ENCODE data around the gene PANK2.
"Not testable (repeated sequence)": the region's sequence is repeated elsewhere in the genome, so short reads cannot be mapped to it uniquely, and the experiment has no call there.

The PANK2 gene

DNA sequence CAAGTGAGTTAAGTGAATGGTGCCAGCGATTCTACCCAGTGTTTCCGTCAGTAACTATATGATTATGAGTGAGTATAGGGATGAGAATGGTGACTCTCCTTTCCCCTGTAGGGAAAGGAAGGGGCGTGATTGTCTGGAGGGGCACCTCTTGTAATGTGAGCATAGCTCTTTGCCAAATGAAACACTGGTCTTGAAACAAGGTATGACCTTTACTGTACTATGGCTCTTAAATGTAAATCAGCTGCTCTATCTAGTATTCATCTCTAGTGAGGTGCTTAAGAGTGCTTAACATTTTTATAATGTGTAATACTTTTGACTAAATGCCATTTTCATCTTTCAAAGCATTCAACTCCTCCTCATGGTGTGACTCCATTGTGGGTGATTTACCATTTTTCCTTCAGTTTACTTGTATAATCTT is 11.0 kb downstream of the PANK2 start:
- in situ Hi-C loops (cut with HindIII; ENCODE audit: low sequenced_read_pairs) = loop anchor here (5.0 kb wide), 1 partner anchor 57 kb away; no protein-coding TSS in a partner anchor

DNA sequence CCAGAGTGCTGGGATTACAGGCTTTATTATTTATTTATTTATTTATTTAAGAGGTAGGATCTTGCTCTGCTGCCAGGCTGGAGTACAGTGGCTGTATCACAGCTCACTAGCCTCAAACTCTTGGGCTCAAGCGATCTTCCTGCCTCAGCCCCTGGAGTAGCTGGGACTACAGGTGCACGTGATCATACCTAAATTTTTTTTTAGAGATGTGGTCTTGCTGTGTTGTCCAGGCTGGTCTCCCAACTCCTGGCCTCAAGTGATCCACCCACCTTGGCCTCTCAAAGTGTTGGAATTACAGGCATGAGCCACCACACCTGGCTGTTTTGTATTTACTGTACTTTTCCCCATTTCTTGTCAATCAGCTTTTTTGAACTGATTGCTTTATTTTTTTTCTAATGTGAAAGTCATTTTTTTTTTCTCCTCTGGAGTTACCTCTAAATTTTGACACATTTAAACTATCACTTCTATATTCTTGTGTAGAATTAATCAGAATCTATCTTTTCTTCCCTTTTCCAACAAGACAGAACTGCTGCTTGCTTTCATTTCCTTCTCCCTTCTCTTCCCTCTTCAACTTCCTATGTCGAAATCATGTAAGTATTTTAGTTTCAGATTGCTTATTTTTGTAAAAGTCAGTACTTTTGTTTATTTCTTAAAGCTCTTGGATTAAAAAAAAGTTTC is 12.0 kb downstream of the PANK2 start:
- in situ Hi-C loops (cut with HindIII; ENCODE audit: low sequenced_read_pairs) = loop anchor here (5.0 kb wide), 1 partner anchor 56 kb away; no protein-coding TSS in a partner anchor

DNA sequence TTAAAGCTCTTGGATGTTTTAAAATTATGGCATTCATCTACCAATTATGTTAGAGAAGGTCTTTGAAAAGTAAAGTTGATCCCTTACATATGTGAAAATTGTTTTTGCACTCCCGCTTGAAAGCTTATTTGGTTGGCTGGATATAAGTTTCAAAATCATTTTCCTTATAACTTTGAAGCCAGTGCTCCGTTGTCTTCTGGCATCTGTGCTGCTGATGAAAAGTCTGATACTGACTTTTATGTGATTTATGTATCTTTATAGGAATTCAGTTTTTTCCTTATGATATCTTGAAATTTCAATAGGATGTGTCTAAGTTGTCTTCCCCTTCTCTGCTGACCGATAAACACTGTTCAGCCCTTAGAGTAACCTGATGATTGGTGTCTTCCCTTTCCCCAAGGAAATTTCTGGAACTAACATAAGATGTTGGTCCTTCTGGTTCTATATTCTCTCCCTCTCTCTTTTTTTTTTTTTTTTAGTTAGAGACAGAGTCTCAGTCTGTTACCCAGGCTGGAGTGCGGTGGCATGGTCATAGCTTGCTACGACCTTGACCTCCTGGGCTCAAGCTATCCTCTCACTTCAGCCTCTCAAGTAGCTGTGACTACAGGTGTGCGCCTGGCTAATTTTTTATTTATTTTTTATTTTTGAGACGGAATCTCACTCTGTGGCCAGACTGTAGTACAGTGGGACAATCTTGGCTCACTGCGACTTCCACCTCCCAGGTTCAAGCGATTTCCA is 12.7 kb downstream of the PANK2 start:
- in situ Hi-C loops (cut with HindIII; ENCODE audit: low sequenced_read_pairs) = loop anchor here (5.0 kb wide), 1 partner anchor 55 kb away; no protein-coding TSS in a partner anchor

DNA sequence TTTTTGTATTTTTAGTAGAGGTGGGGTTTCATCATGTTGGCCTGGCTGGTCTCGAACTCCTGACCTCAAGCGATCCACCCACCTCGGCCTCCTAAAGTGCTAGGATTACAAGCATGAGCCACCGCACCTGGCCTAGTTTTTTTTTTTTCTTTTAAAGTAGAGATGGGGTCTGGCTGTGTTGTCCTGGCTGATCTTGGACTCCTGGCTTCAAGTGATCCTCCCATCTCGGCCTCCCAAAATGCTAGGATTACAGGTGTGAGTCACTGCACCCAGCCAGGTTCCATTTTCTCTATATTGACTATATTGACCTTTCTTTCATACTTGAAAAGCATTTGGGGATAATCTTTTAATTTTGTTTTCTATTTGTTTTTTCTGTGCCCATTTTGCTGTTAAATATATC is 13.3 kb downstream of the PANK2 start:
- in situ Hi-C loops (cut with HindIII; ENCODE audit: low sequenced_read_pairs) = loop anchor here (5.0 kb wide), 1 partner anchor 55 kb away; no protein-coding TSS in a partner anchor

DNA sequence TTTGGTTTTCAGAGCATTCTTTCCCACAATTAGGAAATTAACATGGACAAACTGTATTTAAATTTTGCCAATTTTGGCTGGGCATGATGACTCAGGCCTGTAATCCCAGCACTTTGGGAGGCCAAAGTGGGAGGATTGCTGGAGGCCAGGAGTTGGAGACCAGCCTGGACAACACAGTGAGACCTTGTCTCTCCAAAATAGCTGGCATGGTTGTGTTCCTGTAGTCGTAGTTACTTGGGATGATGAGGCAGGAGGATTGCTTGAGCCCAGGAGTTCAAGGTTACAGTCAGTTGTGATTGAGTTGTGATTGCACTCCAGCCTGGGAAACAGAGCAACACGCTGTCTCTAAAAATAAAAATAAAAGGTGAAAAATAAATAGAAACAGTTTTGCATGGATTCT is 15.0 kb downstream of the PANK2 start:
- in situ Hi-C loops (cut with HindIII; ENCODE audit: low sequenced_read_pairs) = loop anchor here (5.0 kb wide), 1 partner anchor 53 kb away; no protein-coding TSS in a partner anchor

DNA sequence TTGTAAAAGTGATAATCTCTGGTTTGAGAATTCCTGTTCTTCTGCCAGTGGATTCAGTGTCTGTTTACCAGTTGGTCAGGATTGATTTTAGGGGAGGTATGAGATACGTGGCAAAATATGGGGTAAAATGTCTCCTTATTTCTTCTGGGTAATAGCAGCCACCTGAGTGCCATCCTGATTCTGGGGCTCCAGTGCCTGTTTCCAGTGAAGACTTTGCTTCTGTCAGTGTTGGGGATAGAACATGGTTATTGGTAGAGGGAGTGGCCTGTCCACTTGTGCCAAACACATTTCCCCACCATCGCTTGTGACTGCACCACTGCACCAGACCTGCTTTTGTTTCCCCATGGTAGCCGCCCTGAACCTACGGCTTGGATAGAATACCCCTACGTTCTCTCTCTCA is 15.7 kb downstream of the PANK2 start:
- in situ Hi-C loops (cut with HindIII; ENCODE audit: low sequenced_read_pairs) = loop anchor here (5.0 kb wide), 1 partner anchor 52 kb away; no protein-coding TSS in a partner anchor

DNA sequence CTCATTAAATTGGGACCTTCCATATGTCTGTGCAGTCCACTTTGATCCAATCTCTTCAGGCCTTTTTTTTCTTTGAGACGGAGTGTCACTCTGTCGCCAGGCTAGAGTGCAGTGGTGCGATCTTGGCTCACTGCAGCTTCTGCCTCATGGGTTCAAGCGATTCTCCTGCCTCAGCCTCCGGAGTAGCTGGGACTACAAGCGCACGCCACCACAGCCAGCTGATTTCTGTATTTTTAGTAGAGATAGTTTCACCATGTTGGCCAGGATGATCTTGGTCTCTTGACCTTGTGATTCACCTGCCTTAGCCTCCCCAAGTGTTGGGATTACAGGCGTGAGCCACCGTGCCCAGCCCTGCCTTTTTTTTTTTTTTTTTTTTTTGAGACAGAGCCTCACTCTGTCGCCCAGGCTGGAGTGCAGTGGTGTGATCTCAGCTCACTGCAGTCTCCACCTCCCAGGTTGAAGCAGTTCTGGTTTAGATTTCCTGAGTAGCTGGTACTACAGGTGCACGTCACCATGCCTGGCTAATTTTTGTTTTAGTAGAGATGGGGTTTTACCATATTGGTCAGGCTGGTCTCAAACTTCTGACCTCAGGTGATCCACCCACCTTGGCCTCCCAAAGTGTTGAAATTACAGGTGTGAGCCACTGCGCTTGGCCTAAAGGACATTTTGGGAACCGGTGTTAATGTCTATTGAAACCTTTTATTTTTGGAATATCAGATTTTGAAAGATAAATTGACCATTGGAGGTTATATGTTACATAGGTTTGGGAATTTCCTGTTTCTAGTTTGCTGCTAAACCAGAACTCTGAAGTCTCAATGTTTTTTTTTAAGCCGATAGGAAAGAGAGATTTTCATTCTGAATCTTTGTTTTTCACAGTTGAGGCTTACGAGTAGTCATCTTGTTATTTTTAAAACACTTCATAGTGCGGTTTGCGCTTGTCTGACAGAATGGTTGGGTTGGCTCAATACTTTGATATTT is 17.8 kb downstream of the PANK2 start:
- in situ Hi-C loops (cut with HindIII; ENCODE audit: low sequenced_read_pairs) = not testable (repeated sequence)

DNA sequence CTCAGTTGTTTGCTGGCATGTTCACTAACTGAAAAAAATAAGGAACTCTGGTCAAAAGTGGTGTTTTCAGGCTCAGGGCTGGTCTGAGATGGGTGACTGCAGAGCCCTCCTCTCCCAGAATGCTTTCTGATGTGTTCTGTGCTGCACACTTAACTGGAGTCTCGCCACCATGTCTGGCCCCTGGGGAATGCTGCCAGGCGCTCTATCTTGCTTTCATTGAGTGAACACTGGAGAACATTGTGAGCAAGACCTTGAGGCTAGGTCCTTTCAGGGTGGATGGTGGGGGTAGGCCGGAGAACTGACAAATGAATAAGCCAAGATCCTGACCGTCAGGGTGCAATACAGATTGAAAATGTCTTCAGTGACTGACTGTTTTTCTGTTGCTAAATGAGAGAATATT is 19.5 kb downstream of the PANK2 start:
- in situ Hi-C loops (cut with HindIII; ENCODE audit: low sequenced_read_pairs) = no loop called here

DNA sequence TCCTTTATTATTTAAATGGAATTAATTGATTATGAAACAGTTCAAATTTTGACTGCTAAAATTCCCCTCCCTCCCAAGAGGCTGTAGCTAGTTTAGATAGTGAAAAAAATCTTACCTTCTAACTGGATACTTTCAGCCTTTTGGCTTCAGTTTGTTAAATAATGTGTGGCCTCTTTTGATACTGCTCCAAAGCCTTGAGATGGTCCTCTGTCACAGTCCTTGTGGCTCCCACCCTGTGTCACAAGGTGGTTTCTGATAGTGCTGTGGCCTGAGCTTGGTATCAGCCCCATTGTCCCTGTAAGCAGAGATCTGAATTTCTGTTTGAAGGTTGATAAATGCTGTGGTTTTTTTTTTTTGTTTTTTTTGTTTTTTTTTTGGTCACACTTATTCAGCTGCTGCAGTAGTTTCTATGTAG is 20.8 kb downstream of the PANK2 start:
- in situ Hi-C loops (cut with HindIII; ENCODE audit: low sequenced_read_pairs) = no loop called here

DNA sequence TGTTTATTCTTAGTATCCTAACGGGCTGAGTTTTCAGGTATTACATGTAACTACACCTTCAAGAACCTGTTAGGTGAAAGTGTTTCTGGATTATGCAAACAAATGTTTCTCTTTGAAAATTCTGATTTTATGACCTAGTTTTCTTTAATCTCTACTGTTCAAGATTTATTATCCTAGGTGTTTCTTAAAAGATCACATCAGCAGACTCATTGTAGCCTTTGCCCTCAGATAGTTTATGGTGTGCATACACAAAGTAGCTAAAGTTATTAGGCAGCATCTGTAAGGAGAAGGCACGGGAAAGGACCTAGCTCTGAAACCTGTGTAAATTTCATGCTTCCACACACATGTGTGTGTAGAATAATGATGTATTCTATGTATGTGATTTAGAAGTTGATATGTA is 21.7 kb downstream of the PANK2 start:
- in situ Hi-C loops (cut with HindIII; ENCODE audit: low sequenced_read_pairs) = no loop called here

DNA sequence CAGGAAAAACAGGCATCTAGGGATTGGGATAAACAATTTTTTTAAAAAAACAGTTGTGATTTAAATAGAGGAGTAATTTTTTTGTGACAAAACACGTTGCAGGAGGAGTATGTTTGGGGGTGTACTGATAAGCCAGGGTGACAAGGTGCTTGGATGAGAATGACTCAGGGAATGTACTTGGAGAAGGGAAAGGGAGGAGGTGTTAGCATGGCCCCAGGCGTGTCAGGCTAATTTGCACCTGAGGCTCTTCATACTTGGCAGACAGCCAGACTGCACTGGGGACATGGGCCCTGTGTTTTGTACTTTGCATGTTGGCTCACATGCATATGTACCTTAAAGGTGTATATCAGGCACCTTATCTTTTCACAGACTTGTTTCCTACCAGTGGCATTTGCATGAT is 22.8 kb downstream of the PANK2 start:
- in situ Hi-C loops (cut with HindIII; ENCODE audit: low sequenced_read_pairs) = no loop called here

DNA sequence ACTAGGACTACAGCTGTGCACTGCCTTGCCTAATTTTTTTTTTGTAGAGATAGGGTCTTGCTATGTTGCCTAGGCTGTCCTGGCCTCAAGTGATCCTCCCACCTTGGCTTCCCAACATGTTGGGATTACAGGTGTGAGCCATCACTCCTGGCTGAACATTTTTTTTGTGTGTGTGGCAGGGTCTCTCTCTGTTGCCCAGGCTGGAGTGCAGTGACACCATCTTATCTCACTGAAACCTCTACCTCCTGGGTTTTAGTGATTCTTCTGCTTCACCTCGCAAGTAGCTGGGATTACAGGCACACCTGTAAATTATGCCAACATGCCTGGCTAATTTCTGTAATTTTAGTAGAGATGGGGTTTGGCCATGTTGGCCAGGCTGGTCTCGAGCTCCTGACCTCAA is 25.3 kb downstream of the PANK2 start:
- in situ Hi-C loops (cut with HindIII; ENCODE audit: low sequenced_read_pairs) = no loop called here

DNA sequence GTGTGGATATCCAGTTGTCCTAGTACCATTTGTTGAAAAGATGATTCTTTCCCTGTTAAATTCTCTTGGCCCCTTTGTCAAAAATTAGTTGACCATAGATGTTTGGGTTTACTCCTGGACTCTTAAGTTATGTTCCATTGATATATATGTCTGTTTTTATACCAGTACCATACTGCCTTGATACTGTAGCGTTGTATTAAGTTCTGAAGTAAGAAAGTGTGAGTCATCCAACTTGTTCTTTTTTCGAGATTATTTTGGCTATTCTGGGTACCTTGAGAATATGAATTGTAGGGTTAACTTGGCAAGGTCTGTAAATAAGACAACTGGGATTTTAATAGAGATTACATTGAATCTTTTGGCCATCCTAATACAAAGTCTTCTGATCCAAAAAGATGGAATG is 26.5 kb downstream of the PANK2 start:
- in situ Hi-C loops (cut with HindIII; ENCODE audit: low sequenced_read_pairs) = no loop called here

DNA sequence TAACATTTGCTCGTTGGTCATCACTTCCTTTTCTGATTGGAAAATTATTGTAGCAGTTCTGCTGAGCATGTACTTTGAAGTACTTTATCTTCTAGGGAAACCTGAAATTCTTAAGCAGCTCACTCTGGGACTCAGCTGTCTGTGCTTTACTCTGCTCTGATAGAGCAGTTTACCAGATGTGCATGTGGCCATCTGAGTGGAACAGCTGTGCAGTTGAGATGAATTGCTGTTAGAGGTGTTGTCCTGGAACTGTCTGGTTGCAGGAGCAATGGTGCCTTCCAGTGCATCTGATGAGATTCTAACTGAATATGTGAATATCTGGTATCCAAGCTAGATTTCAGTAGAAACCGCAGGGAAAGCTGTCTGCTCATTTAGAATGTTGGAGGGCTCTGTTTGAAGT is 27.2 kb downstream of the PANK2 start:
- in situ Hi-C loops (cut with HindIII; ENCODE audit: low sequenced_read_pairs) = no loop called here

DNA sequence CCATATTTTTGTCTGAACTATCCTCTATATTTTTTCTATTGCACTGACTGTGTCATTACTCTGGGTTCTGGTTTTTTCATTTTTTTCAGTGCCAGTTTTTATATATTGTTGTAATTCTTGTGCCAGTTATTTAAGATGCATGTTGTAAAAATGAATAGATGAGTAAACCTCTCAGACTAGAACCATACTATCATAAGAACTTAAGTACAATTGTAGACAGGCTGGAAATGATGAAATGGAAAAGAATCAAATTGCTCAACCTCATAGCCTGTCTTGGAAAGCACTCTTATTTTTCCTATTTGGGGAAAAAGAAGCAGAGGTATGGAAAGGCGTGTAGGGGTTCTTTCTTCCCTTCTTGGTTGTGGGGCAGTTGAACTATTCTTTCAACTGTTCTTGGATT is 30.2 kb downstream of the PANK2 start:
- in situ Hi-C loops (cut with HindIII; ENCODE audit: low sequenced_read_pairs) = no loop called here

DNA sequence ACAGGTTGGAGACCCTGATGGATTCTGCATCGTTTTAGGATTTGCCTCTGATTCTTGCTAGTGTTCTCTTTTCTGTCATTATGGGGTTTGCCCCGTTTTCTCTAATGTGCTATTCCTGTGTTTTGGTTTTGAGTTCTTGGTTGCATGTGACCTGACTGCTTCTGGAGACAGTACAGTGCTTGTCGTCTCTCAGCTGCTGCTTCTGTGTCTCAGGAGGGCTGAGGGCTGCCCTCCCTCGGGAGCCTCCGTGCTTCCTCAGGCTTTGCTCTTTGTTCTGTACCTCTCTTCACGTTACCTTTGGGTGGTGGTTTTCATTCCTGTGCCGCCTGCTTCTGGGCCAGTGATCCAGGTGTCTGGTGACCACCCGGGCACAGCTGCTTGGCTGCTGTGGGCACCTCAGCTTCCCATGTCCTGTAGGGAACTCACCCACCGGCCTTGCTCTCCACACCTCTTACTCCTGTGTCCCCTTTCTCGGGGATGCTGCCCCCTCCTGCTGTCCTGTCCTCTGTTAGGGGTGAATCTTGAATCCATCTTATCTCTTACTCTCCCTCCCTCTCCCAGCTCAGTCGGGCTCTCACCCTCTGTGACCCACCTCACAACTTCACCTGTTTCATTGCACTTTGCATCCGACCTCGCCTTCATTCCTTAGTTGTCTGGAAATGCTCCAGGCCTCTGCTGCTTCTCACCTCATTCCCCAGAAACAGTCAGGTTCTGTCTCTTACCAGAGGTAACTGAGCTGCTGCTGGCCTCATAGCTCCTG is 33.2 kb downstream of the PANK2 start:
- in situ Hi-C loops (cut with HindIII; ENCODE audit: low sequenced_read_pairs) = no loop called here

DNA sequence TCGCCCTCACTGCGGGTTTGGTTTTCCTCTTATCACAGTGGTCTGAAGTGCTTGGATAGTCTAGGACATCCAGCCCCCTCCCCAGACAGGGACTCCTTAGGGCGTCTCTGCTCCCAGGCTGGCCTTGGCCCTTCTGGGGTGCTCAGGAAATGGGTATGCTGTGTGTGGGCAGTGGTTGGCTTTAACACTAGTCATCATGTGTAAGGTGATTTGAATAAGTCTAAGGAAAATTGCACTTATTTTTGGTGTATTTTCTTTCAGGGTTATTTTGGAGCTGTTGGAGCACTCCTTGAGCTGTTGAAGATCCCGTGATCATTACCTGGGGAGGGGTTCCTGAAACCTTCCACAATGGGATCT is 33.8 kb downstream of the PANK2 start:
- in situ Hi-C loops (cut with HindIII; ENCODE audit: low sequenced_read_pairs) = no loop called here

DNA sequence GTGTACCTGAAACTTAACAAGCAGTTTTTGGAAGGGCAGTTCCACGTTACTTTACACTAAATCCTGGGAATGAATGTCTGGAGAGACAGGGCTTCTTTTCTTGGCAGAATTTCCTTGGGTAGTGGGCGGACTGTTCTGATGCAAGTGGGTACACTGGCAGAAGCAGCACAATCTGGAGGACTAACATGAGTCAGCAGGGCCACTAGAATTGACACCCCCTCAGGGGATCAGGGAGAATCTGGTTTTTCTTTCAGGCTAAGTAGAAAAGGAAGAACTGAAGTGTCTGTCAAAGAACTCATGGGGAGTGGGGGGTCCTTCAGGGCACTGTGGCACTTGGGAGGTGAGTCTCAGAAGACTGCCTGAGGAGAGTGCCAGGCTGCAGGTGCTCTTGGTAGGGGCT is 34.6 kb downstream of the PANK2 start:
- in situ Hi-C loops (cut with HindIII; ENCODE audit: low sequenced_read_pairs) = no loop called here

DNA sequence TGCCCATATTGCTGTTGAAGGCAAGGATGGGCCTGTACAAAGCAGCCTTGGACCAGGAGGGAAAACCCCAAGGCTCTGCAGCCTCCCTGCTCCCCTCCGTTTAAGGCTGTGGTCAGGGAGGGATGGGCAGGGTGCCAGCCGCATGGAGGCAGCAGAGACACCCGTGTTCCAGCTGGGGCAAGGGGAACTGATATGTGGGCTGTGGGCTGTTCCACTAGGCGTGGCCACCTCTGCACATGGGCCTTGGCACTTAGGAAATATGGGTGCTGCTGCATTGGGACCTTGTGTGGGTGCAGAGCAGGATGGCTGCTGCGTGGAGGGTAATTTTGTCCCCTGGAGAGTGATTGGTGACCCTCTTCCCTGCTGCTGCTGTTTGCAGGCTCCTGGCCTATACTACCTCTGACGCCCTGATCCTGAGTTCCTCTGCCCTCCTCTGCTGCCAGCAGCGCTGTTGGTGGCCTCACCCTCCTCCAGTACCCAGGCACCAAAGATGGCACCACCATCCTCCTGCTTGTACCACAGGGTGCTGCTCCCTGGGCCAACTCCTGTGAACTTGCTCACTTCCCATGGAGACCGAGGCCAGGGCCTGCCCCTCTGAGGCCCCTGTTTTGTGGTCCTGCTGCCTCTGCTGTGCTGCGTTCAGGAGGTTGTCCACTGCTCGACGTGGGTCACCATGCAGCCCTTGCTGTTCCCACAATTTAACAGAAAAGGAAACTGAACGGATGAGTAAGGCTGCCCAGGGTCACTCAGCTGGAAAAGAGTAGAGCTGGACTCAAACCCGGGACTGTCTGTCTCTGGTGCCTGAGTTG is 35.3 kb downstream of the PANK2 start:
- in situ Hi-C loops (cut with HindIII; ENCODE audit: low sequenced_read_pairs) = no loop called here
